GM12892 (cell line): Measurements from ENCODE around the gene NFAT5.

Experiments used
- POLR2A ChIP-seq: IDR thresholded peaks from 2 replicates; pipeline ENCODE4 v1.6.1; 2011; ENCODE audit warnings: low read depth, low read length, control low read depth
- POLR2AphosphoS5 ChIP-seq: IDR thresholded peaks from 2 replicates; pipeline ENCODE4 v1.6.1; 2011; ENCODE audit warnings: low read depth, low read length, control low read depth
- TAF1 ChIP-seq: IDR thresholded peaks from 2 replicates; pipeline ENCODE4 v1.6.1; 2011; ENCODE audit warnings: low read depth, mild to moderate bottlenecking, control low read depth, low read length, borderline replicate concordance

DNA sequence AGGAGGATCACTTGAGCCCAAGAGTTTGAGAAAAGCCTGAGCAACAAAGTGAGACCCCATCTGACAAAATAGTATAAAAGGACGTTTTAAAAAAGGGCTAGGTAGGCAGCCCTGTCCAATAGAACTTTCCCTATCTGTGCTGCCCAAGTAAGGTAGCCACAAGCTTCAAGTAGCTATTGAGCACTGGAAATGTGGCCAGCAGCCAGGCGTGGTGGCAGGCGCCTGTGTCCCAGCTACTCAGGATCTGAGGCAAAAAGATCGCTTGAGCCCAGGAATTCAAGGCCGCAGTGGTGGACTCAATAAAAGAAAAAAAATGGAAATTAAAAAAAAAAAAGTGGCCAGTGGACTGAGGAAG is 162.1 kb downstream of the NFAT5 start:
- TF ChIP-seq POLR2A: no peak
- no peak for TF ChIP-seq POLR2AphosphoS5
- TF ChIP-seq TAF1: no peak
